SIG-M5 treated with dmso at 0.1 percent for 504 hours (cell line): ENCODE results near the gene MAD1L1.

ENCODE experiments used
- DNase-seq: peaks from one replicate; lab custom pipeline; 2025; ENCODE audit not compliant: unreplicated experiment; lab: John Stamatoyannopoulos, UW

MAD1L1 gene

DNA sequence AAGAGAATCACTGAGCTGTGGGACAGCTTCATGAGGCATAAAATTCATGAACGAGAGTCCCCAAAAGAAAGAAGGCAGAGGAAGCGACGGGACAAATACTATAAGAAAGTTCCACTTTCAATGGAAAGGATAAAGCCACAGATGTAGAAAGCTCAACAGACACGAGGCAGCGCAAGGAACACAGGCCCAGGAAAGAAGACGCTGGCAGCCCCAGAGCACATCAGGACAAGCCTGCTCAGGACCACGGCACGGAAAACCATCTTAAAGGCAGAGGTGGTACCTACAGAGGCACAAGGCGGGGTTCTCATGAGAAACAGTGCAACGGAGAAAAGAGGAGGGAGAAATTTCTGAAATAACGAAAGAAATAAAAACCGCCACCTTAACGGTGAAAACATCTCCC lies 273.4 kb downstream of the MAD1L1 start:
- no peak for DNase-seq

DNA sequence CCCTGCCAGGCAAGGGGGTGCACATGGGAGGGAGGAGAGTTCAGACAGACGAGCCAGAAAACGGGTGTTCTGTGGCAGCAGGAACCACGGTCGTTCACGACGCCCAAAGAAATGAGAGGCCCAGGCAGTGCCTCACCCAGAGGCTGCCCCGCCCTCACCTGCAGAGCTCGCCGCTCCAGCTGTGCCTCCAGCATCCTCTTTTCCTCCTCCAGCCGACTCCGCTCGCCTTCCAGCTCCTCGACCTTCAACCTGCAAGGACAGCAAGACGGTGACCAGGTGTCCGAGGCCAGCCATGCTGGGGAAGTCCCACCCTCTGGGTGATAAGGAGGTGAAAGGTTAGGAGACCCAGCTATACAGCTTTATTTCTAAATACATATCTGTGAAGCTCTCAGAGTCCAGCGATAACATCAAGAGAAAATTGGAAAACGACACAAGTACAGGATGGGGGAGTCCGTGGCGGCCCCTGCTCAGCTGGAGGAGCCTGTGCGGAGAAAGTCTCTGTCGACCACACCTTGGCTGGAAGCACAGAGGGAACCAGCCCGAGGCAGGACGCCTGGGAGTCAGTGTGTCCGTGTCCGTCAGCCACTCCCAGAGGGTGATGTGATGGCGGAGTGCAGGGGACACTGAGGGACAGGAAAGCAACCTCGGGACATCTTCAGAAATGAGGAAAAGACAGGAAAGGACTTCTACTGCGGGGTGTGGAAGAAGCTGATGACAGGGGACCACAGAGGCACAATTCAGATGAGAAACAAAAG lies 275.1 kb downstream of the MAD1L1 start:
- DNase-seq: no peak

DNA sequence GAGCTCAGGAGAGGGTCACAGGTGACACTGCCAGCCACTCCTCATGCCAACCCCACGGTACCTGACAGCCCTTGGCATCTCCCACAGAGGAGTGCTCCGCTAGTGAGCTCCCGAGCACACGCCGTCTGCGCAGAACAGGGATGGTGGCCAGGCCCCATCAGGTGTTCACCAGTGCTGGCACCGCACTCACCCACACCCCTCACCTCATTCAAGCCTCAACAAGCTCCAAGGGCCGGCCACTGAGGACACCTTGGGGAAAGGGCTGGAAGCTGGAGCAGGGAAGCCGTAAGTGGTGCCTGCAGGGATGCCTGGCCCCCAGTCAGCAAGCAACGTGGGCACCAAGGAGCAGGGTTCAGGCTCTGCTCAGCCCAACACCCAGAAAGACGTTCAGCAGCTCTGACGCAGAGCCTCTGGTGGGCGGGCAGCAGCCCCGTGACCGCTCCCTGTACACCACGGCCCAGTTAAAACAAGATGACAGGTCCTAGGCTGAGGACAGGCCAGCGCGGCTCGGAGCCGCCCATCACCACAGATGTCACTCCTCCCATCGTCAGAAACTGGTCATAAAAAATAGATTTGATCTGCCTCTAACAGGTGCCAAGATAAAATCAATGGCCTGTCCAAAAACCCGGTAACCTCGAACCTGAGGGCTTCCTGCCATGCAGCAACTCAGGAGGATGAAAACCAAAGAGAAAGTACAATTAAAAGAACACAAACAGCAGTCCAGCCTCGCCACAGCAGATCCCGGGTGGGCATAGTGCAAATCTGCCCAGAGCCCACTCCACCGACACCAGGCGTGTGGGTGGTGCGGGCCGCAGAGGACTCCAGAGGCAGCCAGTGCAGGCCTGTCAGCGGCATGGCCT lies 275.9 kb downstream of the MAD1L1 start:
- DNase-seq: no peak

DNA sequence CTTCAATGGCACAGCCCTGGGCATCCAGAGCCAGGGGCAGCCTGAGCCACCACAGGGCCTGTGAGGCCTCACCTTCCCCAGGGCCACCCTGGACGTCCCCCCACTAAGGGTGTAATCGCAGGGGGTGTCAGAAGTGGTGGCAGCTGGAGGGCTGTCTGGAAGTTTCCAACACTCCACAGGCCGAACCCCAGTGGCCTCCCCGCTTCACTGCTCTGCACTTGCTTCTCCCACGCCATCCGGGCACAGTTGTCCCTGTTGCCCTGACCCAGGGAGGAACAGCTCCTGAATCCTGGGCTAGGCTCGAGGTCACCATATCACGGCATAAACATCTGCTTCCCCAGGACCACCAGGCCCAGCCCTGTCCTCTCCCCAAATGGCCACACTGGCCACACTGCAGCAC lies 276.6 kb downstream of the MAD1L1 start:
- no peak for DNase-seq

DNA sequence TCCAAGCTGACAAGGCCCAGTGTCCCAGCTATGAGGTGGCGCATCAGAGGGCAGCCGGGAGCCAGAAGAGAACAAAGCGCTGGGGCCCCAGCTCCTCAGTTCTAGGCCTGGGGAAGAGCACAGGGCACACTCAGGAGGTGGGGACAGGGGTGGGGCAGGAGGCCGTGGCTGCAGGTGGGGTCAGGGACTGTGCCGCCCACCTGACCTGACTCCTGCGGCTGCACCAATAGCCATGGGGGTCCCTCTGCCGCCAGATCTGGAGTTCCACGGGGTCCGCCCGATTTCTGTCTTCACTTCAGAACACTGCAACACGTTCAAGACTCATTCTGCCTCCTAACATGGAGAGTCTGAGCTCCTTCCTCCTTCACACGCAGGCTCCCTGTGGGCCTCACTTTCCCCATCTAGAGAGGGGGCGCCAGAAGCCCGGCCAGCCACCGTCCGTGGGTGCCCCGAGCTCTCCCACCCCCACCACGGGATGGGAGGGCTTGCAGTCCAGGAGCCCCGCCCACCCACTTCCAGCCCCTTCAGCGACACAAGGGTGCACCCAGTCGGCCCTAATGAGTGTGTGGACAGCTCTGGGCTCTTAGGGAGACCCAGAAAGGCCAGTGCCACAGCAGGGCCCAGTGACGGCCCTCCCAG lies 278.3 kb downstream of the MAD1L1 start:
- no peak for DNase-seq

DNA sequence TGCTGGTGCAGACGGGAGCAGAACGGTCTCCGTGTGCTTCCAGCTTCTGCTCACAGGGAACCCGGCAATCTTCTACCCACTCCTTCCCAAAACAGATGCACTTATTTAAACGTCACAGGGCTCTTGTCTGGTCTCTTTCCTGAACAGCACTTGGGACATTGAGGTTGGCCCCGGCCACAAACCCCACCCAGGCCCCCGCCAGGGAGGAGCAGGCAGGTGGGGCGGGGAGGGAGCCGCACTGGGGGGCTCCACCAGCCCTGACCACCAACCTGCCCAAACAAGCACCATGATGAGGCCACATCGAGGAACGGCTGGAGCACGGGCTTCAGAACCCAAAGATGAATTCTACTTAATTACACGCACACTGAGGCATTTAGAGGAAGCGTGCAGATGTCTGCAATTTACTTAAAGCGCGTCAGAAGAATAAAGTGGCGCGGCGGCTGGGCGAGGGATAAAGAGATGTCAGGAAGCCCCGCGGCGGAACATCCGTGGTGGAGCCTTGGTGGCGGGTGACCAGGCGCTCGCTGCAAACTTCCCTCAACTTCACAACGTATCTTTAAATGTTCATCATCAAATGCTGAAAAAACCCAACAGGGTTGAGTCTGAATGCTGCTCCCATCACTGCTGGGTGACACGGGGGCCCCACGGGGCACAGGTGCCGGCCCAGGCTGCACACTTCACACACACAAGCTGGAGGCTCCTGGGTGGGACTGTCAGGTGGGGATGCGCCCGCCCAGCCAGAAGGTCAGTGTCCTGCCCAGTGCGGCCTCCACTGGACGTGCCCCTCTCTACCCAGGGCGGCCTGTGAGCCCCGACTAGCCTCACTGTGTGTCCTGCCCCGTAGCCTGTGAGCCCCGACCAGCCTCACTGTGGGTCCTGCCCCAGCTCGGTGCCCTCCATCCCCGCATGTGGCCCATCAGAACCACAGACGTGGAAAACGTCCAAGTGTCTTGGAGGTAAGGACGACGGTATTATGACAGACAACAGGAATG lies 279.2 kb downstream of the MAD1L1 start:
- DNase-seq: no peak

DNA sequence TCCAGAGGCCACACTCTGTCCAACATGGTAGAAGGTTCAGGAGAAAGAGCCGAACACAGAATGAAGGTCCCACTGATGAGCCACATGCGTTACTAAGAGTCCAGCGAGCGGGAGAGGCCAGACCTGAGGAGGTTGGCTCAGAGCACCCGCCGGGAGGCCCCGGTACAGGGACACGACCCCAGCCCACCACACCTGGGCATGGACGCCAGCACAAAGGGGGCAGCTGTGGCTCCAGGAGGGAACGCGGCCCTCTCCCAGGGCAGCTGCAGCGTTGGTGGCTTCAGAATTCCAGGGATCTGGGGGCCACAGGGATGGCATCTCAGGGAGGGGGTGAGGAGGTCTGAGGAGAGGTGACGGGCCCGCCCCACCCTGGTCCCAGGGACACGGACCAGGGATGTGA lies 280.0 kb downstream of the MAD1L1 start:
- DNase-seq: no peak

DNA sequence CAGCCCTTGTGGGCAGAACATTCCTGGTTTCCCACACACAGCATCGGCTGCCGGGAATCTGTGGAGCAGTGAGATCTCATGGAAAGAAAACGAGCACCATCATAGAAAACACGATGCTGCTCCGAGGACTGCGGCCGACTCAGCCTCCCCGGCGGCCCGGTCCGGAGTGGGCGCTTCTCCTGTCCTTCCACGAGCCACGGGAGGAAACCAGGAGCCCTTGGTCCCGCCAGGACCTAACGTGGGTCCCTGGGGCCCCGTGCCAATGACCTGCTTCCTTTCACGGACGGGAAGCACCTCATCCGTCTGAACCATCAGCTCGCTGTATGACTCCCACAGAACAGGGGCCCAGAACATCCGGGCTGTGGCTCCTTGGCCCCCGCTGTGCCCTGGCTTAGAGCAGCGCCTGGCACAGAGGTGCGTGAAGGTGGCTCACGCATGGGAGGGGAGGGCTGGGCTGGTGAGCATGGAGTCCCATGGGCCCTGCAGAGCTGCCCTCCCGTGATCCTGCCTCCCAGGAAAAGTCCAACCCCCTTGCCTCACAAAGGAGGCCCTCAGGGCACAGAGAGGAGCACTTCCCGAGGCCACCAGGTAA lies 280.5 kb downstream of the MAD1L1 start:
- DNase-seq: no peak

DNA sequence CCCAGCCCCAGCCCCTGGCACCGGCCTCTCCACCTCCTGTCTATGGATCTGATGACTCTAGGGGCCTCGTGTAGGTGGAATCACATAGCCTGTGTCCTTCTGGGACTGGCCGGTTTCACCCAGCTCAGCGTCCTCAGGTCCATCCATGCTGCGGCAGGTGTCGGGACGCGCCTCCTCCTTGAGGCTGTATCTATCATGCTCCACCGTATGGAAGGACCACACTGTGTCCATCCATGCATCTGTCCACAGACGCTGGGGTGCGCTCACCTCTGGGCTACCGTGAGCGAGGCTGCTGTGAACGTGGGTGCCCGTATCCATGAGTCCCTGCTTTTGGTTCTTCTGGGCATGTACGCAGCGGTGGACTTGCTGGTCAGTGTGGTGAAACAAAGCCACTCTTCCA lies 281.1 kb downstream of the MAD1L1 start:
- DNase-seq: no peak

DNA sequence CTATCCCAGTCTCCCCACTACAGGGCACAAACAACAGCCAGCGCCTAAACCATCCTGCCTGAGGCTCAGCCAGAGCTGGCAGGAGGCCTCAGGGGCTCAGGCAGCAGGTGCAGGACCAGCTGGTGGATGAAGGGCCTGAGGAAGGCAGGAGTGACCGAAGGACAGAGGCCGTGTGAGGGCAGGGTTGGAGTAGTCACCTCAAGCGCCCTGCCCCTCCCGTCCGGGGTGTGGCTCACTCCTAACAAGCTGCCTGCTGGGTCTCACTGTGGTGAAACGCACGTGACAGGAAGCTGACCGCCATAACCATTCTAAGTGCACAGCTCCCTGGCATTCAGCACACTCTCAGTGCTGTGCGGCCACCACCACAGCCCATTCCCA lies 281.6 kb downstream of the MAD1L1 start:
- no peak for DNase-seq

DNA sequence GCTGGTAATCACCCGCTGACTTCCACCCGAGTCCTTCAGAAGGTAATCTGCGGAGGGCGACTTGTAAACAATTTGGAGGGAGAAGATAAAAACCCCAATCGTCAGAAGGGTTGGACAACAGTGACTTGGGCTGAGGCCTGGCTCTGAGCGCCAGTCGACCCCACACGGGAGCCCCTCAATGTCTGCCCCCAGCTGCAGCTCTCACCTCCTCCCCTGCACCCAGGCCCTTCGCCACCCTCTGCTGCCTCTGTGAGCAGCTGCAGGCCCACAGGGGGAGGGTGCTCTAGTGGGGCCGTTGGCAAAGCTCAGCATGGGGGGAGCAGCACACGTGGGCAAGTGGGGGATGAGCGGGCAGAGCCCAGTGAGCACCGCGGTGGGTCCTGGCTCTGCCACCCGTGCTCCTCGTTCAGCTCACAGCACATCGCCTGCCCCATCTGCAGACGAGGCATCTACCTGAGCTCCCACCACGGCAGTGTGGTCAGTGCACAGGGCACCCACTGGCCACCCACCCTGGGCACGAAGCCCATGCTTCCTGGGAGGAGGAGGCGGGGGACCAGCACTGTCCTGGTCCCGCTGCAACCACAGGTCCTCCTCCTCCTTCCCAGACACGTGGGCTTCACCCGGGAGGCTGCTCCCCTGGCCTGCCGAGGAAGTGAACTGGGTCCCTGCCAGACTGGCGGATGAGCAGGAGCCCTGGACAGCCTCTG lies 282.1 kb downstream of the MAD1L1 start:
- no peak for DNase-seq

DNA sequence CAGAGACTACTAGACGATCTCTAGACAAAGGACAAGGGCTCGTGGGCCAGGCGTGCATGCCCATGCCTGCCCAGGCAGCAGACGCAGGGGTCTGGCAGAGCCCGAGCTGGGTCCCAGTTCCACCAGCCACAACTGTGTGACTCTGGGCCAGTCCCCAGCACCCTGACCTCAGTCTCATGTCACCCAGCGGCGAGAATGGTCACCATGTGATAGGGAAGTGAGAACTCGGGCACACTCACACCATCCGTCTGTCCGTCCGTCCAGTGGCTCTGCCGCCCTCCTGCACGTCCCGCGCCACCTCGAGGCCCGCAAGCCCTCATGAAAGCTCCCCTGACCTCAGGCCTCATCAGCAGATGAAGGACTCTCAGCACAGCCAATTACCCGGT lies 282.7 kb downstream of the MAD1L1 start:
- no peak for DNase-seq

DNA sequence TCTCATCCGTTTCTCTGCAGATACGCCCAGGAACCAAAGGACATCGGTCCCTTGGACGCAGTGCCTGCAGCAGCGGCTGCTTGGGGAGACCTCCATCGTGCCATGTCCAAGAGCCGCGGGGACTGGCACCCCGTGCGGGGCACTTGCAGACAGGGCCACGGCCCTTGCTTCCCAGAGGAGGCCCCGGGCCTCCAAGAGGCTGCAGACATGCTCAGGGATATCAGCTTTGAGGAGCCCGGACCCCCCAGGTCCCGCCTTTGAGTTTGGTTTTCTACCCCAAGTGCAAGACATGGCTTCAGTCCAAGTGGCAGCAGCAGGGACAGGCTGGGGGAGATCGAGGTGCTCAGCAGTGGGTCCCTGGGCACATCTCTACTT lies 283.1 kb downstream of the MAD1L1 start:
- no peak for DNase-seq

DNA sequence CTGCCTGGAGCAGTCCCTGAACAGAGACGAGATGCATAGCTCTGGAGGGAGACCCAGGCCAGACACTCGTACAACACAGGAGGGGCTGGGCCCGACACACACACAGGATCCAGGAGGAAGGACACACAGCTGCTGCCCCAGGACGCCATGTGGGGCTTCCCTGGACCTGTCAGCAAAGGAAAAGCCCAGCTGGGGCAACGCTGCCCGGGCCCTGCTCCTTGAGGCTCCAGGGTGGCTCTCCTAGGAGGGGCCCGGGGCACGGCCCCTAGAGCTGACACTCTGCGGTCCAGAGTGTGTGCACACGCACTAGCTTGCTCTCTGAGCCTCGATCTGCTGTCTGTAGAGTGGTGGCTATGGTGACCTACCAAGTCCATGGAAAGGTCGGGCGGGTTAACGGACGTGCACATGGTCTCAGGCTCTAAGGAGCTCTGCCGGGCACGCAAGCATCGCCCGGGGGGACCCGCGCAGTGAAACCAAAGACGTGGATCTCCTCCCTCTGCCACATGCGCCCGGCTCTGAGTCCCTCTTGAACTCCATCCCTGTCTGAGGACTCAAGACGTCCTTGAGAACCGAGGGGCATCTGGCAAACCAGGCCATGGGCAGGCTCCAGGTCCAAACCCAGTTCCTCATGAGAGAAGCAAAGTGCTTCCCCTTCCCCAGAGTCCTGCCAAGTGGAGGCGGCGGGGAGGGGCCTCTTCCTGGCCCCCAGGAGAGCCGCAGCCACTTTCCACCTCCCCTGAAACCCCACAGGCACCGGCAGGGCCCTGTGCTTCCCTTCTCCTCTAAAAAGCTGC lies 283.7 kb downstream of the MAD1L1 start:
- no peak for DNase-seq

DNA sequence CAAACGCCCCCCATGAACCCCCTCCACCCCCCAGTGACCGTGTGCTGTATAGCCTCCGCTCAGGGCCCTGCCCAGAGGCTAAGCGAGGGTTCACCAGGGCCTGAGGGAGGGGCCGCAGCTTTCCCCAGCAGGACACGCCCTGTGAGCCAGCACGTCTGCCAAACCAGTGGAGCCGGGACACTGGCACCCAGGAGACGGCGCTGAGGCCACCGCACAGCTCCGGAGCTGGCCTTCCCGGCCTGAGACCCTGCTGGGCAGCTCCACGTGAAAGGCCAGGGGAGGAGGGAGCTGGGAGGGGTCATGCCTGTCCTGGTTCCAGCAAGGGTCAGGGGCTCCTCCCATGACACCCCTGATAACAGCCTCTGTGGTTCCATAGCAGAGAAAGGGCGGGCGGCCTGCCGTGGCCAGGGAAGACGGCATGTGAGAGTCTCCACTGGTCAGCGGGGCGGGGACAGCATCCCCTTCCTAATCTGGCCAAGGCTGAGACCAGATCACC lies 284.4 kb downstream of the MAD1L1 start:
- DNase-seq: no peak

DNA sequence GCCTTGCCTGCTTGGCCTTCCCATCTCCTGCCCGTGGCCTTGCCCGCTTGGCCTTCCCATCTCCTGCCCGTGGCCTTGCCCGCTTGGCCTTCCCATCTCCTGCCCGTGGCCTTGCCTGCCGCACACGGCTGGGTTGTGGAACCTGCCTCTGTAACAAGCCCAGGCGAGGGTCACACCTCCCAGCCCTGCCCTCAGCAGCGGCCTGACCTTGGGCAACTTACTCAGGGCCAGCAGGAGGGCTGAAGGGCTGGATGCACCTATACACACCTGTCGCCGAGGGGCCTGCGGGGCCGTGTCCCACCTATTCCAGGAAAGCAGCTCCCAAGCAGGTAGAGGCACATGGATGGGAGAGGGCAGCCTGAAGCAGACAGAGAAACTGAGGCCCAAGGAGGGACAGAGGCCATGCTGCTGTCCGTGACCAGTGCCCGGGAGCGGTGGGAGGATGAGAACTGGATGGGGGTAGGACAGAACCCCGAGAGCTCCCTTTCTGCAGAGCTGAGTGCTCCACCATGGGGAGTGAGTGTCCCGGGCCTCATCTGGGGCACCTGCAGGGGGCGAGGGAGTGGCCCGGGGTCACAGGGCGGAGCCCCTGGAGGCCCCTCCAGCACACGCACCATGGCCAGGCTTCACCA lies 285.0 kb downstream of the MAD1L1 start:
- no peak for DNase-seq

DNA sequence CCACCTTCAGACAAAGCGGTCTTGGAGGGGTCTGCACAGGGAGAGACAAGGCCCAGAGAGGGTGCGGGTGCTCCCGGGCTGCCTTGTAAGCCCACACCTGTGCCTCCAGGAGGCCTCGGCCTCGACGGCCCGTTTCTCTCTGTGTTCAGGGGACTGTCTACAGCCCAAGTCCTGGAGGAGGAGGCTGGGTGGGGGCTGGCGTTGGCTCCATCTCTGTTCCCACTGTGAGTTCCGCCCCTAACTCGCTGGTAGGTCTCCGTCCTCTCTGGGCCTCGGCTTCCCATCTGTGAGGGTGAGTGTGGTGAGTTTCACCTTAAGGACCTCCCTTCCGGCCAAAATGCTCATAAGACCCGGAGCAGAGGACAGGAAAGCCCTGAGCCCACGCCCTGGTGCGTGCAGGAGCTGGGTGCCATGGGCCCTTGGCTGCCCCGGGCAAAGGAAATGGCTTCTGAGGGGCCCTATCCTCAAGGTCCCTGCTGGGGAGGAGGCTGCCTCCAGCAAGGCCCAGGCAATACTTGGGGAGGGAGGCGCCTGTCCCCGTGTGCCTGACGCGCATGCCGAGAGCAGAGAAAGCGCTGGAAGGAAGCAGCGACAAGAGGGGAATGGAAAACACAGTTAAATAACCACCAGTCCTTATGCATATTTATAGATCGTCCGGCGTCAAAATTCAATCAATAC lies 285.8 kb downstream of the MAD1L1 start:
- no peak for DNase-seq
